HCT116 (cell line): Measurements from ENCODE around the gene KHNYN.

Experiments
- CEBPB ChIP-seq: IDR thresholded peaks from 2 replicates; pipeline ENCODE4 v1.6.1; 2012; ENCODE audit warnings: low read depth
- EZH2 ChIP-seq: fragments of 200-600 bp; sonication (generic); IDR thresholded peaks from 2 replicates; pipeline ENCODE4 v1.6.1; 2017; ENCODE audit warnings: antibody characterized with exemption, mixed run types
- EZH2phosphoT487 ChIP-seq: fragments of 200-600 bp; IDR thresholded peaks from 2 replicates; pipeline ENCODE4 v1.6.1; 2018; ENCODE audit warnings: antibody characterized with exemption, borderline replicate concordance
- POLR2A ChIP-seq: IDR thresholded peaks from 2 replicates; pipeline ENCODE4 v1.7.0; 2011; ENCODE audit warnings: borderline replicate concordance; ENCODE audit not compliant: insufficient read depth, insufficient read length; ENCODE audit errors: extremely low read depth
- POLR2AphosphoS5 ChIP-seq: IDR thresholded peaks from 2 replicates; pipeline ENCODE4 v1.6.1; 2011; ENCODE audit warnings: mild to moderate bottlenecking, low read depth, low read length, moderate library complexity
- RAD21 ChIP-seq: IDR thresholded peaks from 2 replicates; pipeline ENCODE4 v1.6.1; 2012; ENCODE audit warnings: low read depth, mild to moderate bottlenecking
- SIN3A ChIP-seq: IDR thresholded peaks from 2 replicates; pipeline ENCODE4 v1.6.1; 2012; ENCODE audit warnings: low read depth
- SP1 ChIP-seq: IDR thresholded peaks from 2 replicates; pipeline ENCODE4 v1.6.1; 2012; ENCODE audit warnings: low read depth
- YY1 ChIP-seq: IDR thresholded peaks from 2 replicates; pipeline ENCODE4 v1.6.1; 2011; ENCODE audit warnings: low read length, low read depth, moderate library complexity, mild to moderate bottlenecking; ENCODE audit not compliant: insufficient replicate concordance; ENCODE audit errors: extremely low read depth
- TF ChIP-seq, protein P1 (sequence below), 3 experiments: fragments of 200-600 bp in 1 of 3; sonication (generic) in 1 of 3; IDR thresholded peaks in 2 of 3; conservative IDR thresholded peaks in 1 of 3; 2 replicates each; pipeline ENCODE4 v1.5.1; 2012 to 2017; ENCODE audit warnings: low read depth in 2 of 3, low read length in 2 of 3, antibody characterized with exemption in 1 of 3, borderline replicate concordance in 1 of 3, control low read depth in 1 of 3, mild to moderate bottlenecking in 1 of 3, mixed read lengths in 1 of 3, mixed run types in 1 of 3, moderate library complexity in 1 of 3; ENCODE audit not compliant: insufficient read depth in 1 of 3
- TF ChIP-seq, protein P2 (sequence below): IDR thresholded peaks from 2 replicates; pipeline ENCODE4 v1.6.1; 2012; ENCODE audit warnings: low read depth
- TF ChIP-seq, protein P3 (sequence below): IDR thresholded peaks from 2 replicates; pipeline ENCODE4 v1.6.1; 2012
- TF ChIP-seq, protein P4 (sequence below): IDR thresholded peaks from 2 replicates; pipeline ENCODE4 v1.6.1; 2012

DNA sequence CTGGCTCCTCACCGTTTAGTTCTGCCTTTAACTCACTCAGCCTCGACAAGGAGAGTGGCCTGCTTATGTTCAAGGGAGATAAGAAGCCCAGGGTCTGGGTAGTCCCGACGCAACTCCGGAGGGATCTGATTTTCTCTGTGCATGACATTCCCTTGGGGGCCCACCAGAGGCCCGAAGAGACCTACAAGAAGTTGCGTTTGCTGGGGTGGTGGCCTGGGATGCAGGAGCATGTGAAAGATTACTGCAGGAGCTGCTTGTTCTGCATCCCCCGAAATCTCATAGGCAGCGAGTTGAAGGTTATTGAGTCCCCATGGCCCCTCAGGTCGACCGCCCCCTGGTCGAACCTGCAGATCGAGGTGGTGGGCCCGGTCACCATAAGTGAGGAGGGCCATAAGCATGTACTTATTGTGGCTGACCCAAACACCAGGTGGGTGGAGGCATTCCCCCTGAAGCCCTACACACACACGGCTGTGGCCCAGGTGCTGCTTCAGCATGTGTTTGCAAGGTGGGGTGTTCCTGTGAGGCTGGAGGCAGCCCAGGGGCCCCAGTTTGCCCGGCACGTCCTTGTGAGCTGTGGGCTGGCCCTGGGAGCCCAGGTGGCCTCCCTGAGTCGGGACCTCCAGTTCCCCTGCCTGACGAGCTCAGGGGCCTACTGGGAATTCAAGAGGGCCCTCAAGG lies 13.4 kb upstream of the KHNYN start:
- TF ChIP-seq RAD21: no peak
- TF ChIP-seq, protein P1, sequence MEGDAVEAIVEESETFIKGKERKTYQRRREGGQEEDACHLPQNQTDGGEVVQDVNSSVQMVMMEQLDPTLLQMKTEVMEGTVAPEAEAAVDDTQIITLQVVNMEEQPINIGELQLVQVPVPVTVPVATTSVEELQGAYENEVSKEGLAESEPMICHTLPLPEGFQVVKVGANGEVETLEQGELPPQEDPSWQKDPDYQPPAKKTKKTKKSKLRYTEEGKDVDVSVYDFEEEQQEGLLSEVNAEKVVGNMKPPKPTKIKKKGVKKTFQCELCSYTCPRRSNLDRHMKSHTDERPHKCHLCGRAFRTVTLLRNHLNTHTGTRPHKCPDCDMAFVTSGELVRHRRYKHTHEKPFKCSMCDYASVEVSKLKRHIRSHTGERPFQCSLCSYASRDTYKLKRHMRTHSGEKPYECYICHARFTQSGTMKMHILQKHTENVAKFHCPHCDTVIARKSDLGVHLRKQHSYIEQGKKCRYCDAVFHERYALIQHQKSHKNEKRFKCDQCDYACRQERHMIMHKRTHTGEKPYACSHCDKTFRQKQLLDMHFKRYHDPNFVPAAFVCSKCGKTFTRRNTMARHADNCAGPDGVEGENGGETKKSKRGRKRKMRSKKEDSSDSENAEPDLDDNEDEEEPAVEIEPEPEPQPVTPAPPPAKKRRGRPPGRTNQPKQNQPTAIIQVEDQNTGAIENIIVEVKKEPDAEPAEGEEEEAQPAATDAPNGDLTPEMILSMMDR (IDR thresholded peaks at IDR 0.05 in 2 of 3, conservative IDR thresholded peaks at IDR 0.05 in 1 of 3; ENCODE audit: borderline replicate concordance in 1 of 3, insufficient read depth in 1 of 3, low read depth in 2 of 3, low read length in 2 of 3): no peak
- TF ChIP-seq EZH2: no peak
- TF ChIP-seq, protein P2, sequence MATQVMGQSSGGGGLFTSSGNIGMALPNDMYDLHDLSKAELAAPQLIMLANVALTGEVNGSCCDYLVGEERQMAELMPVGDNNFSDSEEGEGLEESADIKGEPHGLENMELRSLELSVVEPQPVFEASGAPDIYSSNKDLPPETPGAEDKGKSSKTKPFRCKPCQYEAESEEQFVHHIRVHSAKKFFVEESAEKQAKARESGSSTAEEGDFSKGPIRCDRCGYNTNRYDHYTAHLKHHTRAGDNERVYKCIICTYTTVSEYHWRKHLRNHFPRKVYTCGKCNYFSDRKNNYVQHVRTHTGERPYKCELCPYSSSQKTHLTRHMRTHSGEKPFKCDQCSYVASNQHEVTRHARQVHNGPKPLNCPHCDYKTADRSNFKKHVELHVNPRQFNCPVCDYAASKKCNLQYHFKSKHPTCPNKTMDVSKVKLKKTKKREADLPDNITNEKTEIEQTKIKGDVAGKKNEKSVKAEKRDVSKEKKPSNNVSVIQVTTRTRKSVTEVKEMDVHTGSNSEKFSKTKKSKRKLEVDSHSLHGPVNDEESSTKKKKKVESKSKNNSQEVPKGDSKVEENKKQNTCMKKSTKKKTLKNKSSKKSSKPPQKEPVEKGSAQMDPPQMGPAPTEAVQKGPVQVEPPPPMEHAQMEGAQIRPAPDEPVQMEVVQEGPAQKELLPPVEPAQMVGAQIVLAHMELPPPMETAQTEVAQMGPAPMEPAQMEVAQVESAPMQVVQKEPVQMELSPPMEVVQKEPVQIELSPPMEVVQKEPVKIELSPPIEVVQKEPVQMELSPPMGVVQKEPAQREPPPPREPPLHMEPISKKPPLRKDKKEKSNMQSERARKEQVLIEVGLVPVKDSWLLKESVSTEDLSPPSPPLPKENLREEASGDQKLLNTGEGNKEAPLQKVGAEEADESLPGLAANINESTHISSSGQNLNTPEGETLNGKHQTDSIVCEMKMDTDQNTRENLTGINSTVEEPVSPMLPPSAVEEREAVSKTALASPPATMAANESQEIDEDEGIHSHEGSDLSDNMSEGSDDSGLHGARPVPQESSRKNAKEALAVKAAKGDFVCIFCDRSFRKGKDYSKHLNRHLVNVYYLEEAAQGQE: no peak
- TF ChIP-seq, protein P3, sequence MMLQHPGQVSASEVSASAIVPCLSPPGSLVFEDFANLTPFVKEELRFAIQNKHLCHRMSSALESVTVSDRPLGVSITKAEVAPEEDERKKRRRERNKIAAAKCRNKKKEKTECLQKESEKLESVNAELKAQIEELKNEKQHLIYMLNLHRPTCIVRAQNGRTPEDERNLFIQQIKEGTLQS: no peak
- TF ChIP-seq SP1: no peak
- TF ChIP-seq SIN3A: no peak
- TF ChIP-seq POLR2A: no peak
- TF ChIP-seq CEBPB: no peak
- no peak for TF ChIP-seq EZH2phosphoT487
- TF ChIP-seq, protein P4, sequence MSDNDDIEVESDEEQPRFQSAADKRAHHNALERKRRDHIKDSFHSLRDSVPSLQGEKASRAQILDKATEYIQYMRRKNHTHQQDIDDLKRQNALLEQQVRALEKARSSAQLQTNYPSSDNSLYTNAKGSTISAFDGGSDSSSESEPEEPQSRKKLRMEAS: no peak
- no peak for TF ChIP-seq POLR2AphosphoS5
- TF ChIP-seq YY1: no peak
